Measurements from ENCODE around the gene KRT28. TPM values are rescaled to one million over a fixed set of nuclear protein-coding genes. Genes with fewer than 3 reads are reported as not detected.

KRT28 gene
- total and polyA plus RNA-seq, 2 of the 13 experiments (the other 11 are each of a cell fraction or from before 2014, with no cell fraction given) = not detected

DNA sequence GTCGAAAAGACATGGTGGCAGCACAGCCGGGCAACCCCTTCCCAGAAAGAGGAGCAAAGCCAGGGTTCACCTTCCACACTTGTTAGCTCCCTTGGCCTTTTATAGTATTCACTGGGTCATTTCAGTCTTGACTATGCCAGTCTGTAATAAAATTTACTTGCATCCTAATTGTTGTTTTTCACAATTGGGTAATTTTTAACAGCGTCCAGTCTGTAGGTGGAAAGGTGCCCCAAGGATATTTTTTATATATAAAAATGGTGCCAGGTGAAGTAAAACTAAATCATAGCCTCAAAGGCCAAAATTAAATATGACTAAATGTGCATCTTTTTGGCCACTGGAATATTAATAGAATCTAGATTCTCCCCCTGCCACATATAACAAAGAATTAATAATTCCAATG is 27.7 kb downstream of the KRT28 start, which contains the start of gene KRT26:
Gene KRT26, minus strand, starts transcription at position 101 of the 400 bp plus-strand sequence. Its CDS starts 88 bp downstream, at position 13.
- no peaks in the 10 kb centered on the region for H3K4me1 ChIP-seq (ENCODE audit: insufficient read depth, low read length)
- no peak within 1 kb of the TSS for H2AFZ ChIP-seq (ENCODE audit: low read length)
- POLR2A ChIA-PET = no interaction called here
- in situ Hi-C loops (cut with HindIII; ENCODE audit: extremely low pct_ligation_motif_present, low pct_unique_long_range_greater_than_20kb) = no loop called here
- no peak within 1 kb of the TSS for H3K27ac ChIP-seq (ENCODE audit: extremely low read length, insufficient read depth, low read length)
- no peaks in the 10 kb centered on the region for H3K9me3 ChIP-seq (ENCODE audit: low read length)
- H3K4me3 ChIP-seq (replicated peaks in 1 of 3; ENCODE audit: insufficient read depth in 1 of 3, low read depth in 2 of 3, low read length in 3 of 3) = no peak within 1 kb of the TSS
- DNase-seq (ENCODE audit: low spot score) = no peak
- H3K79me2 ChIP-seq (ENCODE audit: insufficient read depth, low read length) = no peaks in the 10 kb centered on the region
- CTCF ChIA-PET (ENCODE audit: low intra/inter-chr PET ratio, low total read pairs) = no interaction called here
- peaks cover 0 to 15% of the 10 kb centered on the region in 2 experiments; a peak in 4 of 5 replicates for H3K27me3 ChIP-seq (ENCODE audit: control insufficient read depth in 1 of 2, insufficient read depth in 2 of 2, low read length in 2 of 2)
- no peak within 1 kb of the TSS for H3K4me2 ChIP-seq (ENCODE audit: low read depth, low read length)
- ATAC-seq = no peak
- FAIRE-seq = no peak
- no peak within 1 kb of the TSS for H3K9ac ChIP-seq (ENCODE audit: insufficient read depth, low read depth, low read length)
- H4K20me1 ChIP-seq (ENCODE audit: insufficient read depth, low read length) = no peaks in the 10 kb centered on the region
- intact Hi-C loops (cut with micrococcal nuclease; ENCODE audit: unreplicated experiment) = no loop called here
- WGBS (ENCODE audit: low lambda C conversion rate) = 3% methylated on average over 3 of the region's 3 CpGs
- BruUV-seq (replicated peaks) = no TSS peak
- H3K36me3 ChIP-seq (replicated peaks in 1 of 2; ENCODE audit: control insufficient read depth in 1 of 2, insufficient read depth in 2 of 2, low read length in 2 of 2) = no peaks in the 10 kb centered on the region
- TF ChIP-seq MIER3 (CRISPR knock-in tag; IDR thresholded peaks at IDR 0.05; ENCODE audit: borderline replicate concordance) = no peak
- no peak for TF ChIP-seq ATM (IDR thresholded peaks at IDR 0.05; ENCODE audit: borderline replicate concordance)
- no peak for TF ChIP-seq GABPA (IDR thresholded peaks at IDR 0.05; ENCODE audit: low read depth, low read length)
- no peak for TF ChIP-seq GABPA (CRISPR knock-in tag; IDR thresholded peaks at IDR 0.05; ENCODE audit: low read depth)
- no peak for TF ChIP-seq MZF1 (CRISPR knock-in tag; IDR thresholded peaks at IDR 0.05; ENCODE audit: borderline replicate concordance)
- TF ChIP-seq, protein P1, sequence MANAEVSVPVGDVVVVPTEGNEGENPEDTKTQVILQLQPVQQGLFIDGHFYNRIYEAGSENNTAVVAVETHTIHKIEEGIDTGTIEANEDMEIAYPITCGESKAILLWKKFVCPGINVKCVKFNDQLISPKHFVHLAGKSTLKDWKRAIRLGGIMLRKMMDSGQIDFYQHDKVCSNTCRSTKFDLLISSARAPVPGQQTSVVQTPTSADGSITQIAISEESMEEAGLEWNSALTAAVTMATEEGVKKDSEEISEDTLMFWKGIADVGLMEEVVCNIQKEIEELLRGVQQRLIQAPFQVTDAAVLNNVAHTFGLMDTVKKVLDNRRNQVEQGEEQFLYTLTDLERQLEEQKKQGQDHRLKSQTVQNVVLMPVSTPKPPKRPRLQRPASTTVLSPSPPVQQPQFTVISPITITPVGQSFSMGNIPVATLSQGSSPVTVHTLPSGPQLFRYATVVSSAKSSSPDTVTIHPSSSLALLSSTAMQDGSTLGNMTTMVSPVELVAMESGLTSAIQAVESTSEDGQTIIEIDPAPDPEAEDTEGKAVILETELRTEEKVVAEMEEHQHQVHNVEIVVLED (CRISPR knock-in tag; IDR thresholded peaks at IDR 0.05; ENCODE audit: borderline replicate concordance) = no peak
- TF ChIP-seq, protein P2, sequence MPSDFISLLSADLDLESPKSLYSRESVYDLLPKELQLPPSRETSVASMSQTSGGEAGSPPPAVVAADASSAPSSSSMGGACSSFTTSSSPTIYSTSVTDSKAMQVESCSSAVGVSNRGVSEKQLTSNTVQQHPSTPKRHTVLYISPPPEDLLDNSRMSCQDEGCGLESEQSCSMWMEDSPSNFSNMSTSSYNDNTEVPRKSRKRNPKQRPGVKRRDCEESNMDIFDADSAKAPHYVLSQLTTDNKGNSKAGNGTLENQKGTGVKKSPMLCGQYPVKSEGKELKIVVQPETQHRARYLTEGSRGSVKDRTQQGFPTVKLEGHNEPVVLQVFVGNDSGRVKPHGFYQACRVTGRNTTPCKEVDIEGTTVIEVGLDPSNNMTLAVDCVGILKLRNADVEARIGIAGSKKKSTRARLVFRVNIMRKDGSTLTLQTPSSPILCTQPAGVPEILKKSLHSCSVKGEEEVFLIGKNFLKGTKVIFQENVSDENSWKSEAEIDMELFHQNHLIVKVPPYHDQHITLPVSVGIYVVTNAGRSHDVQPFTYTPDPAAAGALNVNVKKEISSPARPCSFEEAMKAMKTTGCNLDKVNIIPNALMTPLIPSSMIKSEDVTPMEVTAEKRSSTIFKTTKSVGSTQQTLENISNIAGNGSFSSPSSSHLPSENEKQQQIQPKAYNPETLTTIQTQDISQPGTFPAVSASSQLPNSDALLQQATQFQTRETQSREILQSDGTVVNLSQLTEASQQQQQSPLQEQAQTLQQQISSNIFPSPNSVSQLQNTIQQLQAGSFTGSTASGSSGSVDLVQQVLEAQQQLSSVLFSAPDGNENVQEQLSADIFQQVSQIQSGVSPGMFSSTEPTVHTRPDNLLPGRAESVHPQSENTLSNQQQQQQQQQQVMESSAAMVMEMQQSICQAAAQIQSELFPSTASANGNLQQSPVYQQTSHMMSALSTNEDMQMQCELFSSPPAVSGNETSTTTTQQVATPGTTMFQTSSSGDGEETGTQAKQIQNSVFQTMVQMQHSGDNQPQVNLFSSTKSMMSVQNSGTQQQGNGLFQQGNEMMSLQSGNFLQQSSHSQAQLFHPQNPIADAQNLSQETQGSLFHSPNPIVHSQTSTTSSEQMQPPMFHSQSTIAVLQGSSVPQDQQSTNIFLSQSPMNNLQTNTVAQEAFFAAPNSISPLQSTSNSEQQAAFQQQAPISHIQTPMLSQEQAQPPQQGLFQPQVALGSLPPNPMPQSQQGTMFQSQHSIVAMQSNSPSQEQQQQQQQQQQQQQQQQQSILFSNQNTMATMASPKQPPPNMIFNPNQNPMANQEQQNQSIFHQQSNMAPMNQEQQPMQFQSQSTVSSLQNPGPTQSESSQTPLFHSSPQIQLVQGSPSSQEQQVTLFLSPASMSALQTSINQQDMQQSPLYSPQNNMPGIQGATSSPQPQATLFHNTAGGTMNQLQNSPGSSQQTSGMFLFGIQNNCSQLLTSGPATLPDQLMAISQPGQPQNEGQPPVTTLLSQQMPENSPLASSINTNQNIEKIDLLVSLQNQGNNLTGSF (CRISPR knock-in tag; IDR thresholded peaks at IDR 0.05) = no peak
- no peak for TF ChIP-seq ZNF674 (CRISPR knock-in tag; IDR thresholded peaks at IDR 0.05; ENCODE audit: low read depth)
- TF ChIP-seq ZEB1 (IDR thresholded peaks at IDR 0.05; ENCODE audit: insufficient replicate concordance, low read depth) = no peak
- no peak for TF ChIP-seq SP140L (CRISPR knock-in tag; IDR thresholded peaks at IDR 0.05; ENCODE audit: borderline replicate concordance)
- TF ChIP-seq ZNF138 (CRISPR knock-in tag; IDR thresholded peaks at IDR 0.05; ENCODE audit: low read depth) = no peak
- TF ChIP-seq MEF2D (CRISPR knock-in tag; IDR thresholded peaks at IDR 0.05) = no peak
- no peak for TF ChIP-seq TBP (CRISPR knock-in tag; IDR thresholded peaks at IDR 0.05)
- TF ChIP-seq, protein P3, sequence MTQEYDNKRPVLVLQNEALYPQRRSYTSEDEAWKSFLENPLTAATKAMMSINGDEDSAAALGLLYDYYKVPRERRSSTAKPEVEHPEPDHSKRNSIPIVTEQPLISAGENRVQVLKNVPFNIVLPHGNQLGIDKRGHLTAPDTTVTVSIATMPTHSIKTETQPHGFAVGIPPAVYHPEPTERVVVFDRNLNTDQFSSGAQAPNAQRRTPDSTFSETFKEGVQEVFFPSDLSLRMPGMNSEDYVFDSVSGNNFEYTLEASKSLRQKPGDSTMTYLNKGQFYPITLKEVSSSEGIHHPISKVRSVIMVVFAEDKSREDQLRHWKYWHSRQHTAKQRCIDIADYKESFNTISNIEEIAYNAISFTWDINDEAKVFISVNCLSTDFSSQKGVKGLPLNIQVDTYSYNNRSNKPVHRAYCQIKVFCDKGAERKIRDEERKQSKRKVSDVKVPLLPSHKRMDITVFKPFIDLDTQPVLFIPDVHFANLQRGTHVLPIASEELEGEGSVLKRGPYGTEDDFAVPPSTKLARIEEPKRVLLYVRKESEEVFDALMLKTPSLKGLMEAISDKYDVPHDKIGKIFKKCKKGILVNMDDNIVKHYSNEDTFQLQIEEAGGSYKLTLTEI (CRISPR knock-in tag; conservative IDR thresholded peaks at IDR 0.05) = no peak
- TF ChIP-seq, protein P4, sequence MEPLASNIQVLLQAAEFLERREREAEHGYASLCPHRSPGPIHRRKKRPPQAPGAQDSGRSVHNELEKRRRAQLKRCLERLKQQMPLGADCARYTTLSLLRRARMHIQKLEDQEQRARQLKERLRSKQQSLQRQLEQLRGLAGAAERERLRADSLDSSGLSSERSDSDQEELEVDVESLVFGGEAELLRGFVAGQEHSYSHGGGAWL (CRISPR knock-in tag; IDR thresholded peaks at IDR 0.05) = no peak
- no peak for TF ChIP-seq THYN1 (CRISPR knock-in tag; IDR thresholded peaks at IDR 0.05; ENCODE audit: borderline replicate concordance, low read depth)
